Peyer's patch (tissue), 4 donors: ENCODE data around the gene MYZAP. TPM values are rescaled to one million over a fixed set of nuclear protein-coding genes. Genes with fewer than 3 reads are reported as not detected.
"Not testable (repeated sequence)": the region's sequence is repeated elsewhere in the genome, so short reads cannot be mapped to it uniquely, and the experiment has no call there.

Source experiments
- DNase-seq, 3 donors: peaks; one replicate each; pipeline ENCODE4 v3.0.0-alpha.2; 2017 to 2019
- H3K27ac ChIP-seq, 4 donors: fragments of 200-600 bp; sonication (generic); one replicate each; pipeline ENCODE4 v1.5.1; 2016 to 2019
- H3K27me3 ChIP-seq, 2 donors: fragments of 200-600 bp; sonication (generic); one replicate each; pipeline ENCODE4 v1.5.1; 2019
- H3K36me3 ChIP-seq, 3 donors: fragments of 200-600 bp; sonication (generic); one replicate each; pipeline ENCODE4 v1.5.1; 2016 to 2019
- H3K4me1 ChIP-seq, 4 donors: fragments of 200-600 bp; sonication (generic); one replicate each; pipeline ENCODE4 v1.5.1; 2016 to 2019
- H3K4me3 ChIP-seq, 4 donors: fragments of 200-600 bp; sonication (generic); 1 replicate in 3 of 4; 2 replicates in 1 of 4; pipeline ENCODE4 v1.5.1; 2016 to 2019; ENCODE audit warnings: mild to moderate bottlenecking in 1 of 4
- H3K9me3 ChIP-seq, 4 donors: fragments of 200-600 bp; sonication (generic); one replicate each; pipeline ENCODE4 v1.5.1; 2016 to 2019; ENCODE audit warnings: mild to moderate bottlenecking in 1 of 4
- CTCF ChIP-seq, 6 experiments: fragments of 450-650 bp in 4 of 6; fragments of 200-600 bp in 2 of 6; sonication (generic) in 1 of 6; IDR thresholded peaks; one replicate each; pipeline ENCODE4 v1.5.1; 2017 to 2019; ENCODE audit warnings: antibody characterized with exemption in 6 of 6, mild to moderate bottlenecking in 3 of 6, moderate library complexity in 1 of 6
- POLR2A ChIP-seq, 2 donors: fragments of 450-650 bp; IDR thresholded peaks; one replicate each; pipeline ENCODE4 v1.5.1; 2017; ENCODE audit warnings: antibody characterized with exemption in 2 of 2, mild to moderate bottlenecking in 2 of 2, moderate library complexity in 2 of 2
- total RNA-seq, 4 donors: library from RNA; depleted of rRNA; stranded (reverse); fragments of >200 nt; gene quantifications; one replicate each; pipeline ENCODE4 v1.1.0, GENCODE V29; 2016

The MYZAP gene
- total RNA-seq, 4 donors from 2014 or later, result 2.5 to 36.3 (median 17.4) TPM

GRCh38 chr15:57609805-57610529 lies 18.3 kb downstream of the MYZAP start:
- no peaks in the 10 kb centered on the region for H3K36me3 ChIP-seq
- no peak overlapping the region for H3K4me3 ChIP-seq
- no peaks in the 10 kb centered on the region for H3K9me3 ChIP-seq
- H3K27me3 ChIP-seq, result no peaks in the 10 kb centered on the region
- peak overlapping the region in 3 of 4 donors; percentile 42 to 80 (median 77) for H3K27ac ChIP-seq
- TF ChIP-seq CTCF (IDR thresholded peaks at IDR 0.05) (no peak), POLR2A (IDR thresholded peaks at IDR 0.05) (peak in 1 of 2 donors; percentile 58)
- H3K4me1 ChIP-seq, result peaks cover 0 to 48% (median 7%) of the 10 kb centered on the region in 4 donors
- peak in 2 of 3 donors; percentile 89 to 90 for DNase-seq

DNA sequence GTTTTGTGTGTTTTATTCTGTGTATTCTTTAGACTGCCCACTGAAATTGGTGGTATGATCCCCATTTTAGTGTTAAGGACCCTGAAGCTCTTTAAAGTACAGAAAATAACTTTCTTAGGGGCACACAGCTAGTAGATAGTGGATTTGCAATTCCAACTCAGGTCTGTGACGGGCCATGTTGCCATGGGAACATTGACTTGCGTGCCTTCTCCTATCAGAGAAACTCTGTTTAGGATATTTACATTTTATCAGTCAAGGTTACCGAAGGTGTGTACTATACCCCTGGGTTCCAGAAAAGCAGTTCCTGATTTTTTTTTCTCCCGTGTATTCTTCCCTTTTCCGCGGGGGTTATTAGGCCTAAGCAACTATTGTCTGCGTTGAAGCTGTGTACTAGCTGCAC lies 19.4 kb downstream of the MYZAP start:
- Histone ChIP-seq H3K4me1 (peaks cover 0 to 48% (median 7%) of the 10 kb centered on the region in 4 donors), H3K4me3 (no peak overlapping the region), H3K27me3 (no peaks in the 10 kb centered on the region), H3K36me3 (no peaks in the 10 kb centered on the region), H3K27ac (peak overlapping the region in 3 of 4 donors; percentile 42 to 80 (median 77)), H3K9me3 (no peaks in the 10 kb centered on the region)
- TF ChIP-seq CTCF (IDR thresholded peaks at IDR 0.05) (no peak), POLR2A (IDR thresholded peaks at IDR 0.05) (no peak)
- DNase-seq, result no peak

- Histone ChIP-seq H3K36me3 (no peaks in the 10 kb centered on the region), H3K27me3 (no peaks in the 10 kb centered on the region), H3K27ac (peak overlapping the region in 3 of 4 donors; percentile 42 to 80 (median 77)), H3K9me3 (no peaks in the 10 kb centered on the region), H3K4me1 (peaks cover 0 to 46% (median 6%) of the 10 kb centered on the region in 4 donors), H3K4me3 (no peak overlapping the region)
- DNase-seq, result peak in 1 of 3 donors; percentile 77
- TF ChIP-seq CTCF (IDR thresholded peaks at IDR 0.05) (peak in 4 of 6 experiments; percentile 15 to 80 (median 67)), POLR2A (IDR thresholded peaks at IDR 0.05) (no peak)
Observed at GRCh38 chr15:57611938-57612337, 20.2 kb downstream of the MYZAP start.

DNA sequence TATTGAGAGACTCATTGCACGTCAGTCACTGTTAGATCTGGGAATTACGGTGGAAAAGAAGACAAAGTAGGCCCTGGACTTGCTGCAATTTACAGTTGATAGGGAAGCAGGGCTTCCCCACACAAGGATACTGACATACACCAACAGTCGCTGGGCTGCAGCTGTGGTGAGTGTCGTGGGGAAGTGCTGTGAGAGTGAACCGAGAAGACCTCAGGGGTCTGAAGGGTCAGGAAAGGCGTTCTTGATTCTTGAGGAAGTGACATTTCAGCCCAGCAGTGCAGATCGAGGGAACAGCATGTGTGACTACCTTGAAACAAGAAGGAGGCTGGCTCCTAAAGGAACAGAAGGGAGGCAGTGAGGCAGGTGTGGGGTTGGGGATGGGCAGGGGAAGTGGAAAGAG lies 22.5 kb downstream of the MYZAP start:
- TF ChIP-seq POLR2A (IDR thresholded peaks at IDR 0.05) (no peak), CTCF (IDR thresholded peaks at IDR 0.05) (no peak)
- H3K27me3 ChIP-seq, result no peaks in the 10 kb centered on the region
- H3K36me3 ChIP-seq, result peaks cover 0 to 4% (median 0%) of the 10 kb centered on the region in 3 donors
- no peak overlapping the region for H3K4me3 ChIP-seq
- H3K4me1 ChIP-seq, result peaks cover 0 to 33% (median 2%) of the 10 kb centered on the region in 4 donors
- no peaks in the 10 kb centered on the region for H3K9me3 ChIP-seq
- DNase-seq, result no peak
- no peak overlapping the region for H3K27ac ChIP-seq

DNA sequence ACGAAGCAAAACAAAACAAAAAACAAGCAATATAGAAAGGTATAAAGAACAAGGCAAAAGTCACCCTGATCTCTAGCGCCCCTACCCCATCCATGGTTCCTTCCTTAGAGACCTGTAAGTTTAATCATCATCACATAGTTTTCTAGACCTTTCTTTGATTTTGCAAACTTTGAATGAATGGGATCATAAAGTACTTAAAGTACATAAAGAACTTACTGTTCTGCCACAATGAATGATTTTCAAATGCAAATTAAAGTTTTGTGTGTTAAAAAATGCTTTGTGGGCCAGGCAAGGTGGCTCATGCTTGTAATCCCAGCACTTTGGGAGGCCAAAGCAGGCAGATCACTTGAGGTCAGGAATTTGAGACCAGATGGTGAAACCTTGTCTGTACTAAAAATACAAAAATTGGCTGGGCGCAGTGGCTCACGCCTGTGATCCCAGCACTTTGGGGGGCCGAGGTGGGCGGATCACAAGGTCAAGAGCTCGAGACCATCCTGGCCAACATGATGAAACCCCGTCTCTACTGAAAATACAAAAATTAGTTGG lies 24.3 kb downstream of the MYZAP start:
- H3K9me3 ChIP-seq, H3K27ac ChIP-seq, H3K4me3 ChIP-seq, H3K36me3 ChIP-seq, H3K27me3 ChIP-seq, DNase-seq: not testable (repeated sequence)
- peaks cover 0 to 26% (median 0%) of the 10 kb centered on the region in 4 donors for H3K4me1 ChIP-seq

- Histone ChIP-seq H3K27me3 (no peaks in the 10 kb centered on the region), H3K9me3 (no peaks in the 10 kb centered on the region), H3K4me1 (peaks cover 0 to 13% (median 0%) of the 10 kb centered on the region in 4 donors), H3K36me3 (peaks cover 0 to 17% (median 0%) of the 10 kb centered on the region in 3 donors), H3K27ac (no peak overlapping the region), H3K4me3 (no peak overlapping the region)
- no peak for DNase-seq
- no peak for TF ChIP-seq POLR2A (IDR thresholded peaks at IDR 0.05)
- TF ChIP-seq CTCF (IDR thresholded peaks at IDR 0.05), result no peak
Observed at GRCh38 chr15:57618325-57618724, 26.6 kb downstream of the MYZAP start.
